Measurements from ENCODE around the gene ITPRID1. TPM values are rescaled to one million over a fixed set of nuclear protein-coding genes. Genes with fewer than 3 reads are reported as not detected.

The ITPRID1 gene
- polyA plus RNA-seq, 1 experiment: not detected

DNA sequence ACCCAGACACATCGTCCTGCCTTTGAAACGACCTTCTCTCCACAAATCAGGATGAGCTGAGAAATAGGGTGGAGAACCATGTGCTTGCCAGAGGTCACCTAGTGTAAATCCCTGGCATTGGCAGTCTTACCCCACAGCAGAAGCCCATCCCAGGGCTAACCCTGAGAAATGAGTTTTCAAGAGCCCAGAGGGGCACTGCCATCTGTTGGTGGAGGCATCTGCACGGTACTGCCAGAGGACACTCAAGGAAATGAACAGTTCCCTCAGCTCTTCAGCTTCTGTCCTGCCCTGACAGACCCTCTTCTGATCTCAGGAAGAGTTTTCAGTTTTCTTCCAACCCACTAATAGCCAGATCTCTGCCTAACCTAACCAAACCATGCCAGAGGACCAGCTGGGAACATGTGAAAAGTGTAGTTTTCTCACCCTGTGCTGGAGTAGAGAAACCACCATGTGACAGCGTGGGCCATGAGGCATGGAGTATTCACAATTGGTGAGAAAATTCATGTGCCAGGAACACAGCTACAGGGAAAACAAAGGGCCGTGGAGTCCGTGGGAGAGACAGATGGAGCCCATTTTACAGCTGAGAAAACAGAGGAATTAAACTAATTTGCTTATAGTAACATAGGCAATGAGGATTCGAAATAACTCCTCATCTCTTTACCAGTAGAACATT lies 37.7 kb upstream of the ITPRID1 start:
- TF ChIP-seq, protein P1, sequence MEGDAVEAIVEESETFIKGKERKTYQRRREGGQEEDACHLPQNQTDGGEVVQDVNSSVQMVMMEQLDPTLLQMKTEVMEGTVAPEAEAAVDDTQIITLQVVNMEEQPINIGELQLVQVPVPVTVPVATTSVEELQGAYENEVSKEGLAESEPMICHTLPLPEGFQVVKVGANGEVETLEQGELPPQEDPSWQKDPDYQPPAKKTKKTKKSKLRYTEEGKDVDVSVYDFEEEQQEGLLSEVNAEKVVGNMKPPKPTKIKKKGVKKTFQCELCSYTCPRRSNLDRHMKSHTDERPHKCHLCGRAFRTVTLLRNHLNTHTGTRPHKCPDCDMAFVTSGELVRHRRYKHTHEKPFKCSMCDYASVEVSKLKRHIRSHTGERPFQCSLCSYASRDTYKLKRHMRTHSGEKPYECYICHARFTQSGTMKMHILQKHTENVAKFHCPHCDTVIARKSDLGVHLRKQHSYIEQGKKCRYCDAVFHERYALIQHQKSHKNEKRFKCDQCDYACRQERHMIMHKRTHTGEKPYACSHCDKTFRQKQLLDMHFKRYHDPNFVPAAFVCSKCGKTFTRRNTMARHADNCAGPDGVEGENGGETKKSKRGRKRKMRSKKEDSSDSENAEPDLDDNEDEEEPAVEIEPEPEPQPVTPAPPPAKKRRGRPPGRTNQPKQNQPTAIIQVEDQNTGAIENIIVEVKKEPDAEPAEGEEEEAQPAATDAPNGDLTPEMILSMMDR (IDR thresholded peaks at IDR 0.05; ENCODE audit: low read depth, low read length): no peak
- no peak overlapping the region for H3K4me3 ChIP-seq (ENCODE audit: low read depth, low read length)
- no peaks in the 10 kb centered on the region; the same call in 1 of the 2 replicates for H3K9me3 ChIP-seq (ENCODE audit: control insufficient read depth, insufficient read depth, low read length)
- H3K27me3 ChIP-seq (ENCODE audit: control insufficient read depth, insufficient read depth, low read length): no peaks in the 10 kb centered on the region
- no peak overlapping the region for H3K27ac ChIP-seq (ENCODE audit: low read depth, low read length)
- DNase-seq (ENCODE audit: low read depth, low spot score): no peak
- ChIA-PET CTCF (no interaction called here), POLR2A (no interaction called here)

DNA sequence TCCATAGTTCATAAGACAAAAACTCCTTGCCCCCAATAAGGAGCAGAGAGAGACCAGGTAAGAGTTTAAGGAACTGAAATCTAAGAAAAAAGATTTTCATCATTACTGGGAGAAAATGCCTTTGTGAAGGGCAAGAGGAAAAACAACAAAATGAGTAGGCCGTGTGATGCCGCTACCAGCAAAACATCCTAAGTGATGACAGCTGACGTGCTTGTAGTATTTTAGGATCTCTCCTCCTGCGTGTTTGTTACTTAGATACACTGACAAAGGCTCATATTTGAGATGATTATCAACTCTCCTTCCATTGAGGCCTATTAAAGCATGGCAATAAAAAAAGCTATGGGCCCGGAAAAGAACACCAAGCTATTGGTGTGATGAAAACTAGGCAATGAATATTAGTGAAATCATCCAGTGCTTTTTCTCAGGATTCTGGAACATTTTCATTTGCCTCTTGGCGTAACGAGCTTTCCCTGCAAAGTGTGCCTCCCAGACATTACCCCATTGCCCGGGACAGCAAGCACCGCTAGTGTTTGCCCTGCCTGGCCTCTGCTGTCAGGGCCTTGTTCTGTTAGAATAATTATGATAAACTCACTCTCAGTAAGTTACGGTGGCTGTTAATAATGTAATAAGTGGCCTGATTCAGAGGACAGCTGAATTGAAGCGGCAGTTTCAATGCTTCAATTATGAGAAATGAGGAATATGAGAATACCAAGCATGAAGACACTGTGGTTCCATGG lies 36.8 kb upstream of the ITPRID1 start:
- Histone ChIP-seq H3K9me3 (ENCODE audit: control insufficient read depth, insufficient read depth, low read length) (no peaks in the 10 kb centered on the region; the same call in 1 of the 2 replicates), H3K27ac (ENCODE audit: low read depth, low read length) (no peak overlapping the region), H3K27me3 (ENCODE audit: control insufficient read depth, insufficient read depth, low read length) (no peaks in the 10 kb centered on the region), H3K4me3 (ENCODE audit: low read depth, low read length) (no peak overlapping the region)
- TF ChIP-seq, protein P1 (IDR thresholded peaks at IDR 0.05; ENCODE audit: low read depth, low read length): no peak
- no peak for DNase-seq (ENCODE audit: low read depth, low spot score)
- CTCF ChIA-PET: no interaction called here
- POLR2A ChIA-PET: no interaction called here

DNA sequence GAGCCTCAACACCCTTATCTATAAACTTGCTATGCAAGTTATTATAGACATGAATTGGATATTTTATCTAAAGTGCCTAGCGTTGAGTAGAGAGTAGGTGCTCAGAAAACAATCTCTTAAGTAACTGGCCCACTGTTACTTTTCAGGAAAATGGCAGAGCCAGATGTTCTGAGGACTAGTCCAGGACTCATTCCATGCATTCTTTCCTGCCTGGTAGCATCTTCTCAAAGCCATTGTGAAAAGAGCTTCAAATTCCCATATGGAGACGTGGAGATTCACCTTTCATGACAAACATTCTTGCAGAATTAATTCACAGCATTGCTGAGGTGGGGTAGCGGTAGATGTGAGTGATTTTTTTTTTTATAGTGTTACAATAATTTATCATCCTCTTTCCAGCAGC lies 35.9 kb upstream of the ITPRID1 start:
- H3K27me3 ChIP-seq (ENCODE audit: control insufficient read depth, insufficient read depth, low read length): no peaks in the 10 kb centered on the region
- H3K9me3 ChIP-seq (ENCODE audit: control insufficient read depth, insufficient read depth, low read length): no peaks in the 10 kb centered on the region; the same call in 1 of the 2 replicates
- POLR2A ChIA-PET: no interaction called here
- TF ChIP-seq, protein P1 (IDR thresholded peaks at IDR 0.05; ENCODE audit: low read depth, low read length): no peak
- H3K4me3 ChIP-seq (ENCODE audit: low read depth, low read length): no peak overlapping the region
- H3K27ac ChIP-seq (ENCODE audit: low read depth, low read length): no peak overlapping the region
- DNase-seq (ENCODE audit: low read depth, low spot score): no peak
- CTCF ChIA-PET: interaction anchor here (1.2 kb wide), 1 partner anchor 35 kb away, joined by 3 read pairs; no protein-coding TSS in a partner anchor

DNA sequence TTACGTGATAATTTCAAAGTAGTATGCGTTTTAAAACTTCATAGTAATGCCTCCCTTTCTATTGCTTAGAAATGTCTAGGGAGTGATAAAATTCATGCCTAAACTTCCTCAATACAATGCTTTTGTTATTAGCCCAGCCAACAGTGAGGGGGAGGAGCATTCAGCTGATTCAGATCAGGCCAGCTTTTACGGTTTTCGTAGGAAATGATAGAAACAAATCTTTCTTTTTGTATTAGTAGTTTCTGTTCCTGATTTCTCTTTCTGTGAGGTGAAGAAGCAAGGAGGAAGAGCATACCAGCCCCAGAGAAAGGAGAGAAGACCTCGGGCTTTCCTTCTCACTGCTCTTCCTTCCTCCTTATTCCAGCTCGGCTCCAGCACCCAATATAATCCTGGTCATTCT lies 35.2 kb upstream of the ITPRID1 start:
- H3K27ac ChIP-seq (ENCODE audit: low read depth, low read length): no peak overlapping the region
- ChIA-PET POLR2A (no interaction called here), CTCF (interaction anchor here (1.2 kb wide), 1 partner anchor 35 kb away, joined by 3 read pairs; no protein-coding TSS in a partner anchor)
- TF ChIP-seq, protein P1 (IDR thresholded peaks at IDR 0.05; ENCODE audit: low read depth, low read length): no peak
- no peaks in the 10 kb centered on the region; the same call in 1 of the 2 replicates for H3K9me3 ChIP-seq (ENCODE audit: control insufficient read depth, insufficient read depth, low read length)
- DNase-seq (ENCODE audit: low read depth, low spot score): no peak
- no peak overlapping the region for H3K4me3 ChIP-seq (ENCODE audit: low read depth, low read length)
- H3K27me3 ChIP-seq (ENCODE audit: control insufficient read depth, insufficient read depth, low read length): no peaks in the 10 kb centered on the region

DNA sequence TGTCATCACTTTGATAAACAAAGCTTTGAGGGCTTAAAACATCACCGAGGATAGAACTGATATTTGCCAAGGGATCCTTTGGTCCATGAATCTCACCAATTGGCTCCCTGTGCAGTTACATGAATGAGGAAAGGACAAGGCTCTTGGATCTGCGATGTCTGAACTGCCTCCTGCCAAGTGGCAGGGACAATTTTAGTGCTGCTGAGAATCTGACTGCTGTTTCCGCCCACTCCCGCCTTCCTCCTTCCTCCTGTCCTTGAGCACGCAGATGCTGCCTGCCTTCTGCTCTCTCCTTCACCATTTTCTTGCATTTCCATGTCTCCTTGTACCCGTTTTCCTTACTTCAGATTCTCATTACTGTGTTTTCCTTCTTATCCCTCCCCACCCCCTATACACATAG lies 26.8 kb upstream of the ITPRID1 start:
- Histone ChIP-seq H3K9me3 (ENCODE audit: control insufficient read depth, insufficient read depth, low read length) (peaks cover 3% of the 10 kb centered on the region; the same call in 1 of the 2 replicates), H3K27ac (ENCODE audit: low read depth, low read length) (no peak overlapping the region), H3K27me3 (ENCODE audit: control insufficient read depth, insufficient read depth, low read length) (no peaks in the 10 kb centered on the region), H3K4me3 (ENCODE audit: low read depth, low read length) (no peak overlapping the region)
- no peak for DNase-seq (ENCODE audit: low read depth, low spot score)
- TF ChIP-seq, protein P1 (IDR thresholded peaks at IDR 0.05; ENCODE audit: low read depth, low read length): no peak
- POLR2A ChIA-PET: no interaction called here
- CTCF ChIA-PET: no interaction called here

Measured in AG04450 (cell line).